Fibroblast of lung (primary cell): ENCODE results near the gene ADAM11. TPM values are rescaled to one million over a fixed set of nuclear protein-coding genes. Genes with fewer than 3 reads are reported as not detected.

ENCODE experiments used
- DNase-seq, 2 donors: peaks; one replicate each; pipeline versions ENCODE4 v3.0.0 to v3.0.0-alpha.2; 2010; ENCODE audit warnings: low read depth in 2 of 2
- H2AFZ ChIP-seq: 2 replicates; pipeline ENCODE4 v1.5.1; 2012; ENCODE audit warnings: low read length, control low read depth, inconsistent platforms
- H3K27ac ChIP-seq: 2 replicates; pipeline ENCODE4 v1.5.1; 2011; ENCODE audit warnings: low read length, control low read depth; ENCODE audit not compliant: insufficient read depth
- H3K27me3 ChIP-seq: 2 replicates; pipeline ENCODE4 v1.5.1; 2011; ENCODE audit warnings: mild to moderate bottlenecking, low read length; ENCODE audit not compliant: control insufficient read depth, insufficient read depth
- H3K36me3 ChIP-seq: 2 replicates; pipeline ENCODE4 v1.5.1; 2011; ENCODE audit warnings: low read length; ENCODE audit not compliant: control insufficient read depth, insufficient read depth
- H3K4me1 ChIP-seq: 2 replicates; pipeline ENCODE4 v1.5.1; 2011; ENCODE audit warnings: low read length; ENCODE audit not compliant: control insufficient read depth, insufficient read depth; ENCODE audit errors: extremely low read depth
- H3K4me2 ChIP-seq: 2 replicates; pipeline ENCODE4 v1.5.1; 2011; ENCODE audit warnings: low read length, control low read depth; ENCODE audit not compliant: insufficient read depth; ENCODE audit errors: extremely low read depth
- H3K4me3 ChIP-seq, 4 experiments: fragments of 200-600 bp in 1 of 4; sonication (generic) in 1 of 4; replicated peaks in 1 of 4; 2 replicates each; pipeline ENCODE4 v1.5.1; 2011 to 2016; ENCODE audit warnings: low read length in 4 of 4, low read depth in 3 of 4, mild to moderate bottlenecking in 3 of 4, control low read depth in 2 of 4, inconsistent platforms in 1 of 4, mixed read lengths in 1 of 4; ENCODE audit not compliant: insufficient read depth in 1 of 4; ENCODE audit errors: control extremely low read depth in 1 of 4
- H3K79me2 ChIP-seq: 2 replicates; pipeline ENCODE4 v1.5.1; 2012; ENCODE audit warnings: mild to moderate bottlenecking, low read length, inconsistent platforms; ENCODE audit not compliant: control insufficient read depth, insufficient read depth
- H3K9ac ChIP-seq: 2 replicates; pipeline ENCODE4 v1.5.1; 2011; ENCODE audit warnings: mild to moderate bottlenecking, low read length, control low read depth; ENCODE audit not compliant: insufficient read depth
- H3K9me3 ChIP-seq: 2 replicates; pipeline ENCODE4 v1.5.1; 2012; ENCODE audit warnings: low read depth, low read length; ENCODE audit not compliant: control insufficient read depth, insufficient read depth
- H4K20me1 ChIP-seq: 2 replicates; pipeline ENCODE4 v1.5.1; 2011; ENCODE audit warnings: low read length; ENCODE audit not compliant: control insufficient read depth, insufficient read depth; ENCODE audit errors: extremely low read depth
- CTCF ChIP-seq, 2 donors: IDR thresholded peaks in 1 of 2; conservative IDR thresholded peaks in 1 of 2; 1 replicate in 1 of 2; 2 replicates in 1 of 2; pipeline ENCODE4 v1.5.1; 2011 to 2012; ENCODE audit warnings: low read length in 2 of 2, control low read depth in 1 of 2, inconsistent platforms in 1 of 2, low read depth in 1 of 2, mild to moderate bottlenecking in 1 of 2
- EZH2 ChIP-seq: IDR thresholded peaks from 2 replicates; pipeline ENCODE4 v1.5.1; 2012; ENCODE audit warnings: low read length, control low read depth, mild to moderate bottlenecking; ENCODE audit errors: missing control alignments
- polyA plus RNA-seq, 2 donors: library from polyadenylated mRNA; depleted of rRNA in 1 of 2; stranded (reverse) in 1 of 2; unstranded in 1 of 2; fragments of >200 nt; gene quantifications; 2 replicates each; pipeline ENCODE4 v1.2.1, GENCODE V29; 2011 to 2012; ENCODE audit warnings: missing spikeins in 1 of 2
- total RNA-seq: library from RNA; depleted of rRNA; stranded (reverse); fragments of >200 nt; gene quantifications from 2 replicates; pipeline ENCODE4 v1.2.1, GENCODE V29; 2014

The ADAM11 gene
- total and polyA plus RNA-seq, 2 donors (not counting 1 experiment from before 2014, with no cell fraction given), result 0.52 to 0.66 TPM

DNA sequence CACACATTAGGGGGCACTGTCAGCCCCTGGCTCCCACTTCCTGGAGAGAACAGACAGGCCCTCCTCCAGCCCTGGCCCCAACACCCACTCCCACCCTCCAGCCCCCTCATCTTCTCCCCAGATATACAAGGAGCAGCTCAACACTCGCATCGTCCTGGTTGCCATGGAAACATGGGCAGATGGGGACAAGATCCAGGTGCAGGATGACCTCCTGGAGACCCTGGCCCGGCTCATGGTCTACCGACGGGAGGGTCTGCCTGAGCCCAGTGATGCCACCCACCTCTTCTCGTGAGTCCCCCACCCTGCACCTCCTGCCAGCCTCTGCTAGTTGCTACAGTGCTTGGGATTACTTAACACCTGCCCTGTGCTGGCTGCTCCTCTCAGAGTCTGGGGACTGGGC lies 14.4 kb downstream of the ADAM11 start:
- no peaks in the 10 kb centered on the region for H3K79me2 ChIP-seq

DNA sequence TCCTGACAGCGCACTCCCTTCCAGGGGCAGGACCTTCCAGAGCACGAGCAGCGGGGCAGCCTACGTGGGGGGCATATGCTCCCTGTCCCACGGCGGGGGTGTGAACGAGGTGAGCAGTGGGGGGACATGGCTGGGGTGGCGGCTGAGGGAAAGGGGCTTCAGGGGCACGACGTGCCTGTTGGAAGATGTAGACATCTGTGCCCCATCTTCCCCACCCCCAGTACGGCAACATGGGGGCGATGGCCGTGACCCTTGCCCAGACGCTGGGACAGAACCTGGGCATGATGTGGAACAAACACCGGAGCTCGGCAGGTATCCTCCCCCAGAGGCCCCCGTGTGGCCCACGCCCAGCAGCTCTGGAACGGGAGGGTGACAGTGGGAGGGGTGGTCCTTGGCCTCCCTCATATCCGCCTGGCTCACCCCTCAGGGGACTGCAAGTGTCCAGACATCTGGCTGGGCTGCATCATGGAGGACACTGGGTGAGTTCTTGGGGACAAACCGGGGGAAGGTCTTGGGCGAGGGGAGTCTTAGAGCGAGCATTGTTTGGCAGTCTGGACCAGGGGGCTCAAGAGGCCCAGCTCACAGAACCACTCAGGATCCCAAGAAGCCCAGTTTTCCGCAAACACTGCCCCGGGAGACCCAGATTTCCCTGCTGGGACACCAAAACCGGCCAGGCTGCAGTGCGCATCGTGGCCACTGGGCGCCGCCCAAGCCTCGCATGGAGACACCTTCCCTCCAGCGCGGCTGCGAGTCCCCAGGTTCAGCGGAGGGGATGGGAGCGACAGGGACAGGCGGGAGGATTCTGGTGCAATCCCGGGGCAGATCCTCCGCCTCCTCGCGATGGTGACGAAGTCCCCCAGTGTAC lies 15.7 kb downstream of the ADAM11 start:
- Histone ChIP-seq H3K36me3 (no peaks in the 10 kb centered on the region), H3K4me1 (peaks cover 4% of the 10 kb centered on the region), H3K79me2 (no peaks in the 10 kb centered on the region), H3K9ac (no peak overlapping the region), H3K27ac (no peak overlapping the region), H3K4me2 (peak overlapping the region; percentile 100), H4K20me1 (no peaks in the 10 kb centered on the region), H3K4me3 (peak overlapping the region; percentile 48 to 58 (median 54)), H3K27me3 (no peaks in the 10 kb centered on the region), H2AFZ (peak overlapping the region; percentile 9), H3K9me3 (no peaks in the 10 kb centered on the region)
- peak; percentile 97 to 99 for TF ChIP-seq CTCF (conservative IDR thresholded peaks at IDR 0.05 in 1 of 2, IDR thresholded peaks at IDR 0.05 in 1 of 2; ENCODE audit: low read depth in 1 of 2, low read length in 2 of 2)
- TF ChIP-seq EZH2, result no peak
- peak; percentile 52 to 63 for DNase-seq

More for the DNA sequence above, 14.4 kb downstream of the ADAM11 start:
- Histone ChIP-seq H3K4me2 (no peak overlapping the region), H3K9me3 (no peaks in the 10 kb centered on the region), H3K9ac (no peak overlapping the region), H3K27ac (no peak overlapping the region), H2AFZ (no peak overlapping the region), H3K4me1 (peaks cover 4% of the 10 kb centered on the region), H3K4me3 (no peak overlapping the region), H3K27me3 (peaks cover 2% of the 10 kb centered on the region), H4K20me1 (no peaks in the 10 kb centered on the region), H3K36me3 (no peaks in the 10 kb centered on the region)
- no peak for DNase-seq
- no peak for TF ChIP-seq EZH2
- TF ChIP-seq CTCF (conservative IDR thresholded peaks at IDR 0.05 in 1 of 2, IDR thresholded peaks at IDR 0.05 in 1 of 2; ENCODE audit: low read depth in 1 of 2, low read length in 2 of 2), result no peak

DNA sequence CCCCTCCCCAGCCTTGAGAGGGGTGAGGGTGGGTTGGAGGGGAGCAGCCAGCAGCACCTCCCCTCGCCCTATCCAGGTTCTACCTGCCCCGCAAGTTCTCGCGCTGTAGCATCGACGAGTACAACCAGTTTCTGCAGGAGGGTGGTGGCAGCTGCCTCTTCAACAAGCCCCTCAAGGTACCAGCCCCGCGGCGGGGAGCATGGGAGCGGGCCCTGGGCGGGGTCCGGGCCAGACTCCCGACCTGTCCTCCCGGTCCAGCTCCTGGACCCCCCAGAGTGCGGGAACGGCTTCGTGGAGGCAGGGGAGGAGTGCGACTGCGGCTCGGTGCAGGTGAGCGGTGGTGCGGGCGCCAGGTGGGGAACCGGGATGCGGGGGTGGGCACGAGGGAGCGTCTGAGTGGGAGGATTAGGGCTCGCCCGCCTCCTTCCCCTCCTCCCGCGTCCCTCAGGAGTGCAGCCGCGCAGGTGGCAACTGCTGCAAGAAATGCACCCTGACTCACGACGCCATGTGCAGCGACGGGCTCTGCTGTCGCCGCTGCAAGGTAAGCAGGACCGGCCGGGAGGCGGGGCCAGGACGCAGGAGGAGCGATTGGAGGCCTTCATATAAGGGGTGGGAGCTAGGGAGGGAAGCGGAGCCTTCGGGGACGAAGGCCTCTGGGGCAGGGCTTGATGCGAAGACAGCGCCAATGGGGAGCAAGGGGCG lies 16.5 kb downstream of the ADAM11 start:
- Histone ChIP-seq H3K27me3 (no peaks in the 10 kb centered on the region), H3K4me1 (peaks cover 7% of the 10 kb centered on the region), H3K9me3 (no peaks in the 10 kb centered on the region), H4K20me1 (no peaks in the 10 kb centered on the region), H2AFZ (peak overlapping the region; percentile 80), H3K4me3 (peak overlapping the region; percentile 48 to 58 (median 54)), H3K9ac (peak overlapping the region; percentile 31), H3K36me3 (no peaks in the 10 kb centered on the region), H3K4me2 (peak overlapping the region; percentile 100), H3K27ac (no peak overlapping the region), H3K79me2 (no peaks in the 10 kb centered on the region)
- DNase-seq, result peak; percentile 96
- TF ChIP-seq CTCF (conservative IDR thresholded peaks at IDR 0.05 in 1 of 2, IDR thresholded peaks at IDR 0.05 in 1 of 2; ENCODE audit: low read depth in 1 of 2, low read length in 2 of 2) (no peak), EZH2 (no peak)
